B cell (primary cell): ENCODE results near the gene AIF1. TPM values are rescaled to one million over a fixed set of nuclear protein-coding genes. Genes with fewer than 3 reads are reported as not detected.
A peak's percentile ranks its signal among the peaks of the same experiment; 100 is the strongest.

Experiments used
- ATAC-seq: fragments of 200-7000 bp; cut with Tn5 transposase; one replicate; pipeline ENCODE4 v1.10.0; 2021; ENCODE audit warnings: low read depth, mild to moderate bottlenecking, moderate number of reproducible peaks, moderate library complexity
- CTCF ChIA-PET: fragments of 350-600 bp; sonication (Branson Sonifier 250); formaldehyde crosslinking; loops from one replicate; lab custom pipeline; 2021; ENCODE audit warnings: antibody characterized with exemption, inconsistent platforms; lab: Charles Lee
- POLR2A ChIA-PET: fragments of 350-600 bp; sonication (Branson Sonifier 250); formaldehyde crosslinking; loops from one replicate; lab custom pipeline; 2021; ENCODE audit warnings: antibody characterized with exemption; lab: Charles Lee
- DNase-seq: peaks from one replicate; pipeline ENCODE4 v3.0.0; 2013
- H2AFZ ChIP-seq: 2 replicates; pipeline ENCODE4 v1.6.1; 2012; ENCODE audit warnings: mild to moderate bottlenecking, low read depth, low read length; ENCODE audit not compliant: insufficient read depth, poor library complexity, severe bottlenecking
- H3K27ac ChIP-seq, 2 donors: 1 replicate in 1 of 2; 2 replicates in 1 of 2; pipeline ENCODE4 v1.5.1; 2012 to 2013; ENCODE audit warnings: low read length in 2 of 2, mild to moderate bottlenecking in 2 of 2, moderate library complexity in 1 of 2
- H3K27me3 ChIP-seq, 4 experiments: fragments of 200-600 bp in 1 of 4; sonication (generic) in 1 of 4; replicated peaks in 1 of 4; 1 replicate in 2 of 4; 2 replicates in 2 of 4; pipeline versions ENCODE4 v1.6.1 to v1.7.0; 2013 to 2016; ENCODE audit warnings: low read length in 3 of 4, mild to moderate bottlenecking in 2 of 4, mixed read lengths in 1 of 4, moderate library complexity in 1 of 4; ENCODE audit not compliant: insufficient read depth in 4 of 4, control insufficient read depth in 3 of 4; ENCODE audit errors: control extremely low read depth in 1 of 4
- H3K36me3 ChIP-seq, 2 experiments: replicated peaks in 1 of 2; 1 replicate in 1 of 2; 2 replicates in 1 of 2; pipeline versions ENCODE4 v1.6.1 to v1.7.1; 2013; ENCODE audit warnings: low read length in 1 of 2; ENCODE audit not compliant: insufficient read depth in 2 of 2, control insufficient read depth in 1 of 2; ENCODE audit errors: control extremely low read depth in 1 of 2, extremely low read depth in 1 of 2
- H3K4me1 ChIP-seq, 2 donors: fragments of 200-600 bp in 1 of 2; sonication (generic) in 1 of 2; 1 replicate in 1 of 2; 2 replicates in 1 of 2; pipeline versions ENCODE4 v1.5.1 to v1.6.1; 2013 to 2017; ENCODE audit warnings: low read length in 2 of 2; ENCODE audit not compliant: control insufficient read depth in 2 of 2, insufficient read depth in 2 of 2
- H3K4me2 ChIP-seq: replicated peaks from 2 replicates; pipeline ENCODE3; 2012; ENCODE audit warnings: mild to moderate bottlenecking, low read depth, low read length; ENCODE audit not compliant: poor library complexity, severe bottlenecking
- H3K4me3 ChIP-seq, 5 experiments: fragments of 200-600 bp in 1 of 5; sonication (generic) in 1 of 5; 1 replicate in 3 of 5; 2 replicates in 2 of 5; pipeline versions ENCODE4 v1.5.1 to v1.7.0; 2011 to 2016; ENCODE audit warnings: low read length in 4 of 5, mild to moderate bottlenecking in 4 of 5, low read depth in 2 of 5, control low read depth in 1 of 5, moderate library complexity in 1 of 5; ENCODE audit not compliant: insufficient read depth in 1 of 5; ENCODE audit errors: control extremely low read depth in 1 of 5, extremely low read depth in 1 of 5
- H3K79me2 ChIP-seq: fragments of 200-600 bp; sonication (generic); one replicate; pipeline ENCODE4 v1.6.0; 2016; ENCODE audit warnings: low read length; ENCODE audit not compliant: control insufficient read depth, insufficient read depth
- H3K9ac ChIP-seq: fragments of 200-600 bp; sonication (generic); 2 replicates; pipeline ENCODE4 v1.6.1; 2017; ENCODE audit warnings: mild to moderate bottlenecking, low read length, moderate library complexity
- H3K9me3 ChIP-seq, 3 donors: one replicate each; pipeline versions ENCODE4 v1.6.1 to v1.7.1; 2013; ENCODE audit warnings: low read length in 2 of 3; ENCODE audit not compliant: control insufficient read depth in 2 of 3, insufficient read depth in 1 of 3; ENCODE audit errors: control extremely low read depth in 1 of 3
- H4K20me1 ChIP-seq: 2 replicates; pipeline ENCODE4 v1.6.0; 2012; ENCODE audit warnings: mild to moderate bottlenecking, low read length; ENCODE audit not compliant: insufficient read depth, control insufficient read depth, poor library complexity, severe bottlenecking
- H3K27ac Mint-ChIP-seq: one replicate; pipeline ENCODE4 v1.8.0; 2021; ENCODE audit warnings: mixed read lengths
- H3K27me3 Mint-ChIP-seq: one replicate; pipeline ENCODE4 v1.8.0; 2021; ENCODE audit warnings: mixed read lengths
- H3K4me1 Mint-ChIP-seq: one replicate; pipeline ENCODE4 v1.8.0; 2021; ENCODE audit warnings: mixed read lengths
- H3K4me3 Mint-ChIP-seq: one replicate; pipeline ENCODE4 v1.8.0; 2021; ENCODE audit warnings: mixed read lengths
- H3K9me3 Mint-ChIP-seq: one replicate; pipeline ENCODE4 v1.8.0; 2022; ENCODE audit warnings: mixed read lengths; ENCODE audit not compliant: insufficient read depth
- CTCF ChIP-seq: fragments of 200-600 bp; IDR thresholded peaks from one replicate; pipeline ENCODE4 v1.8.0; 2022; ENCODE audit warnings: antibody characterized with exemption, mild to moderate bottlenecking
- EZH2 ChIP-seq: IDR thresholded peaks from 2 replicates; pipeline ENCODE4 v1.6.1; 2012; ENCODE audit warnings: borderline replicate concordance, low read depth, mild to moderate bottlenecking, moderate library complexity, low read length; ENCODE audit not compliant: insufficient read depth, poor library complexity, severe bottlenecking
- WGBS: methylation state at CpG from one replicate; pipeline ENCODE4 v1.1.5; 2013; ENCODE audit warnings: missing lambda C conversion rate; ENCODE audit not compliant: insufficient coverage; 5-methylcytosine and 5-hydroxymethylcytosine counted together
- intact Hi-C: fragments of 100-400 bp; cut with micrococcal nuclease; formaldehyde crosslinking; loops from one replicate; pipeline ENCODE4 v1.10.0; 2022
- polyA plus RNA-seq: library from polyadenylated mRNA; depleted of rRNA; stranded (reverse); fragments of >200 nt; gene quantifications from 2 replicates; pipeline ENCODE4 v1.2.3, GENCODE V29; 2012
- total RNA-seq, 2 donors: library from RNA; stranded (reverse); fragments of 120-200 nt in 1 of 2; gene quantifications; 1 replicate in 1 of 2; 2 replicates in 1 of 2; pipeline versions ENCODE4 v1.2.3 to v1.2.4, GENCODE V29; 2013 to 2022

Gene AIF1
- total and polyA plus RNA-seq, 2 donors (not counting 1 experiment from before 2014, with no cell fraction given) = 1.3 to 7.5 TPM

DNA sequence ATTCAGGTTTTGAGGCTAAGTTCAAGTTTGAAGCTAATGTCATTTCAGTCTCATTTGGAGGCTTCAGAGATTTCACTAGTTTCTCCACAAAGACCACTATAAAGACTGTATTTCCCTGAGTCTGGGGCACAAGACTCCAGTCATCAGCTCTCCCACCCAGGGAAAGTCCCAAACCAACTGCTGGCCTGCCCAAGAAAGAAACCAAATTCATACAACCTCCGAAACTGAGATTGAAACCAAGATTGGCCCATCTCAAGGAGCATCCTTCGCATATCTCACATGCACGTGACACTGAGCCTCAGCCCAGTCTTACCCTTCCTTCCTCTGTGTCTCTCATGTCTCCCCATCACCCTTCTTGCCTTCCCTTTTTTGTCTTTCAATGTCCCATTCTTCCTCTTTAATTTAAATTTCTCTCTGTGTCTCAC lies 46.5 kb upstream of the AIF1 start:
- peak; percentile 94 for DNase-seq
- Mint-ChIP-seq H3K4me3 (peak overlapping the region; percentile 63), H3K9me3 (no peaks in the 10 kb centered on the region), H3K27ac (peak overlapping the region; percentile 89), H3K27me3 (no peaks in the 10 kb centered on the region), H3K4me1 (peaks cover 75% of the 10 kb centered on the region)
- TF ChIP-seq CTCF = no peak
- no peak for TF ChIP-seq EZH2
- Histone ChIP-seq H3K9me3 (no peaks in the 10 kb centered on the region), H3K27ac (peak overlapping the region; percentile 78 to 94), H3K36me3 (peaks cover 0 to 7% of the 10 kb centered on the region in 2 experiments), H3K4me2 (peak overlapping the region; percentile 40), H3K4me3 (peak overlapping the region in 1 of 5 experiments; percentile 19), H3K9ac (peak overlapping the region; percentile 11), H3K27me3 (no peaks in the 10 kb centered on the region), H3K4me1 (peaks cover 62 to 68% of the 10 kb centered on the region in 2 donors), H3K79me2 (peaks cover 95% of the 10 kb centered on the region), H2AFZ (no peak overlapping the region), H4K20me1 (no peaks in the 10 kb centered on the region)
- CTCF ChIA-PET = interaction anchor here (0.9 to 29.4 kb wide), 5 partner anchors 10 to 264 kb away, joined by 3 to 2241 read pairs (median 22); partner anchors contain the start of genes LST1, LTB, NCR3 and NFKBIL1
- POLR2A ChIA-PET = interaction anchor here (0.6 to 42.6 kb wide), 5 partner anchors 3 to 1285 kb away, joined by 3 to 1450 read pairs (median 6); partner anchors contain the start of genes ATP6V1G2, LST1, LTA and LTB
- intact Hi-C loops = loop anchor here (1.0 kb wide), 3 partner anchors 8 to 24 kb away; no protein-coding TSS in a partner anchor
- 0% methylated on average over 3 of the region's 3 CpGs for WGBS
- ATAC-seq = peak; percentile 70

DNA sequence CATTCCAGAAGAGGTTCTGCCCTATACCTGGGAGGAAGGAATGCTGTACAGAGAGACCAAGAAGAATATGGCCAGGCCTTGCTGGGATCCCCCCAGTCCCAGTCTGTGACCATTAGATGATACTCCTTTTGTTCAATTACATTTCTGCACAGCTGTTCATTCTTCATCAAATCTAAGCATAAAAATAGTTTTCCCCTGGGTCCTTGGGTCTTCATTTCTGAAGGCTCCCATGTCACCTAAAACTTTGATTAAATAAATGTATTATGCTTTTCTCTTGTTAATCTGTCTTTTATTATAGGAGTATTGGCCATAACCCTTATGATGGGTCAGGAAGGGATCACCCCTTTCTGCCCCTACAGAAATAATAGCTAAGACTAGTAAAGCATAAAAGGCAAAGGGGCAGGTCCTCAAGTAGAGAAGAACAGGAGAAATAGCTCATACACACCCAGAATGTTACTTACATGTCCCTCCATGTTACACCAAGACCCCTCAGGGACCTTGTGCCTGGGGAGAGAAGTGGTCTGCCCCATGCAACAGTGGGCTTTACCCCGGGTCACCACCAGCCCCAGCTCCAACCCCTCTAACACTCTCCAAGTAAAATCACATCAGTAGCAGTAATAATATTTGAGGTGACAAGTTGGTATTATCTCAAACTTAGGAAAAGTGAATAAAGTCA lies 45.0 kb upstream of the AIF1 start:
- no peaks in the 10 kb centered on the region for H3K9me3 ChIP-seq
- no peak overlapping the region for H2AFZ ChIP-seq
- H3K79me2 ChIP-seq = peaks cover 95% of the 10 kb centered on the region
- no peaks in the 10 kb centered on the region for H4K20me1 ChIP-seq
- Mint-ChIP-seq H3K4me3 (peak overlapping the region; percentile 39), H3K27me3 (no peaks in the 10 kb centered on the region), H3K27ac (peak overlapping the region; percentile 89), H3K9me3 (no peaks in the 10 kb centered on the region), H3K4me1 (peaks cover 80% of the 10 kb centered on the region)
- no peak for ATAC-seq
- H3K4me1 ChIP-seq = peaks cover 72 to 79% of the 10 kb centered on the region in 2 donors
- CTCF ChIA-PET = interaction anchor here (1.9 to 29.4 kb wide), 4 partner anchors 11 to 27 kb away, joined by 6 to 2241 read pairs (median 74); partner anchors contain the start of genes LST1, LTB, NCR3 and NFKBIL1
- intact Hi-C loops = no loop called here
- WGBS = no CpG with 5 or more reads among the region's 1 CpG
- peak overlapping the region in 1 of 2 donors; percentile 94 for H3K27ac ChIP-seq
- DNase-seq = no peak
- POLR2A ChIA-PET = interaction anchor here (35.3 to 42.6 kb wide), 2 partner anchors 4 to 15 kb away, joined by 1450 read pairs; partner anchors contain the start of genes ATP6V1G2, LST1, LTA and LTB
- H3K9ac ChIP-seq = no peak overlapping the region
- H3K27me3 ChIP-seq = no peaks in the 10 kb centered on the region
- H3K4me3 ChIP-seq = no peak overlapping the region
- H3K36me3 ChIP-seq = peaks cover 0 to 6% of the 10 kb centered on the region in 2 experiments
- TF ChIP-seq EZH2 (no peak), CTCF (no peak)
- peak overlapping the region; percentile 40 for H3K4me2 ChIP-seq
